CD14-positive monocyte (primary cell): Measurements from ENCODE around the gene TTC23. TPM values are rescaled to one million over a fixed set of nuclear protein-coding genes. Genes with fewer than 3 reads are reported as not detected.

Source experiments
- DNase-seq, 3 donors: peaks; one replicate each; pipeline ENCODE4 v3.0.0-alpha.2; 2011 to 2022
- H2AFZ ChIP-seq: 2 replicates; pipeline ENCODE4 v1.6.0; 2012; ENCODE audit warnings: mild to moderate bottlenecking, low read depth, low read length, inconsistent platforms; ENCODE audit not compliant: insufficient read depth, poor library complexity, severe bottlenecking
- H3K27ac ChIP-seq, 2 donors: 1 replicate in 1 of 2; 2 replicates in 1 of 2; pipeline ENCODE4 v1.5.1; 2012 to 2013; ENCODE audit warnings: low read length in 2 of 2, control low read depth in 1 of 2, inconsistent platforms in 1 of 2, low read depth in 1 of 2, mild to moderate bottlenecking in 1 of 2
- H3K27me3 ChIP-seq, 2 donors: one replicate each; pipeline versions ENCODE4 v1.6.0 to v1.6.1; 2011 to 2013; ENCODE audit warnings: low read length in 2 of 2; ENCODE audit not compliant: control insufficient read depth in 2 of 2, insufficient read depth in 2 of 2
- H3K36me3 ChIP-seq, 2 donors: replicated peaks in 1 of 2; 1 replicate in 1 of 2; 2 replicates in 1 of 2; pipeline versions ENCODE4 v1.5.1 to v1.6.1; 2012 to 2013; ENCODE audit warnings: low read length in 2 of 2, control low read depth in 1 of 2, inconsistent platforms in 1 of 2, mild to moderate bottlenecking in 1 of 2; ENCODE audit not compliant: insufficient read depth in 2 of 2, control insufficient read depth in 1 of 2
- H3K4me1 ChIP-seq, 2 donors: 1 replicate in 1 of 2; 2 replicates in 1 of 2; pipeline versions ENCODE4 v1.5.1 to v1.6.1; 2012 to 2013; ENCODE audit warnings: low read length in 2 of 2, control low read depth in 1 of 2, inconsistent platforms in 1 of 2, mild to moderate bottlenecking in 1 of 2, moderate library complexity in 1 of 2; ENCODE audit not compliant: insufficient read depth in 2 of 2, control insufficient read depth in 1 of 2
- H3K4me2 ChIP-seq: replicated peaks from 2 replicates; pipeline ENCODE3; 2012; ENCODE audit warnings: low read length, moderate library complexity, mild to moderate bottlenecking; ENCODE audit not compliant: poor library complexity, severe bottlenecking; ENCODE audit errors: extremely low read depth
- H3K4me3 ChIP-seq, 3 experiments: fragments of 200-600 bp in 1 of 3; sonication (generic) in 1 of 3; replicated peaks in 1 of 3; 1 replicate in 2 of 3; 2 replicates in 1 of 3; pipeline ENCODE4 v1.5.1; 2011 to 2013; ENCODE audit warnings: low read length in 3 of 3, mild to moderate bottlenecking in 3 of 3, control low read depth in 2 of 3, low read depth in 2 of 3, inconsistent platforms in 1 of 3, moderate library complexity in 1 of 3
- H3K79me2 ChIP-seq: 2 replicates; pipeline ENCODE4 v1.6.0; 2012; ENCODE audit warnings: mild to moderate bottlenecking, control low read depth, inconsistent platforms, low read length, moderate library complexity; ENCODE audit not compliant: insufficient read depth
- H3K9ac ChIP-seq: 2 replicates; pipeline ENCODE4 v1.6.0; 2017; ENCODE audit warnings: low read length, mild to moderate bottlenecking; ENCODE audit not compliant: insufficient read depth, poor library complexity, severe bottlenecking
- H3K9me3 ChIP-seq, 2 donors: replicated peaks in 1 of 2; 1 replicate in 1 of 2; 2 replicates in 1 of 2; pipeline versions ENCODE4 v1.5.1 to v1.6.1; 2012 to 2013; ENCODE audit warnings: low read length in 2 of 2, control low read depth in 1 of 2; ENCODE audit not compliant: control insufficient read depth in 1 of 2, insufficient read depth in 1 of 2
- H4K20me1 ChIP-seq: 2 replicates; pipeline ENCODE4 v1.6.0; 2012; ENCODE audit warnings: mild to moderate bottlenecking, low read length, control low read depth, moderate library complexity; ENCODE audit not compliant: insufficient read depth
- H3K27ac Mint-ChIP-seq, 7 donors: one replicate each; pipeline ENCODE4 v1.8.0; 2020; ENCODE audit warnings: mild to moderate bottlenecking in 7 of 7, mixed read lengths in 7 of 7, moderate library complexity in 6 of 7, inconsistent platforms in 2 of 7
- H3K27me3 Mint-ChIP-seq, 3 donors: one replicate each; pipeline ENCODE4 v1.8.0; 2021 to 2022; ENCODE audit warnings: low read depth in 3 of 3, mild to moderate bottlenecking in 3 of 3, mixed read lengths in 3 of 3, moderate library complexity in 3 of 3, inconsistent platforms in 1 of 3
- H3K36me3 Mint-ChIP-seq, 2 donors: one replicate each; pipeline ENCODE4 v1.8.0; 2020; ENCODE audit warnings: mixed read lengths in 2 of 2, inconsistent platforms in 1 of 2, mild to moderate bottlenecking in 1 of 2
- H3K4me1 Mint-ChIP-seq: one replicate; pipeline ENCODE4 v1.8.0; 2020; ENCODE audit warnings: mild to moderate bottlenecking, mixed read lengths
- H3K4me3 Mint-ChIP-seq, 2 donors: one replicate each; pipeline ENCODE4 v1.8.0; 2020; ENCODE audit warnings: mild to moderate bottlenecking in 2 of 2, mixed read lengths in 2 of 2, moderate library complexity in 1 of 2
- H3K9me3 Mint-ChIP-seq, 7 donors: one replicate each; pipeline ENCODE4 v1.8.0; 2020 to 2022; ENCODE audit warnings: mixed read lengths in 7 of 7, mild to moderate bottlenecking in 6 of 7, moderate library complexity in 6 of 7, inconsistent platforms in 2 of 7
- CTCF ChIP-seq: fragments of 200-600 bp; IDR thresholded peaks from one replicate; pipeline ENCODE4 v1.8.0; 2022; ENCODE audit warnings: antibody characterized with exemption, mild to moderate bottlenecking
- WGBS: methylation state at CpG from one replicate; pipeline ENCODE4 v1.1.5; 2013; ENCODE audit warnings: missing lambda C conversion rate; ENCODE audit not compliant: insufficient coverage; 5-methylcytosine and 5-hydroxymethylcytosine counted together
- intact Hi-C, 2 donors: fragments of 100-400 bp; cut with micrococcal nuclease; formaldehyde crosslinking; loops; one replicate each; pipeline versions ENCODE4 v1.15.0 to v1.15.1; 2023
- polyA plus RNA-seq, 3 donors: library from polyadenylated mRNA; depleted of rRNA in 1 of 3; unstranded in 2 of 3; stranded (reverse) in 1 of 3; fragments of 300-500 nt in 2 of 3; fragments of >200 nt in 1 of 3; fragmentation: Illumina TruSeq in 2 of 3; gene quantifications; 1 replicate in 2 of 3; 2 replicates in 1 of 3; pipeline ENCODE4 v1.2.3, GENCODE V29; 2012 to 2021

The TTC23 gene
- polyA plus RNA-seq, 3 donors: 0.51 to 0.55 TPM; not detected in 1

- no peak for TF ChIP-seq CTCF
- no peaks in the 10 kb centered on the region for H4K20me1 ChIP-seq
- Mint-ChIP-seq H3K9me3 (peaks cover 0 to 2% (median 0%) of the 10 kb centered on the region in 7 donors), H3K36me3 (no peaks in the 10 kb centered on the region), H3K27me3 (peaks cover 1 to 13% (median 7%) of the 10 kb centered on the region in 3 donors), H3K27ac (no peak overlapping the region), H3K4me3 (no peak overlapping the region), H3K4me1 (peaks cover 32% of the 10 kb centered on the region)
- 88% methylated on average over 28 of the region's 29 CpGs for WGBS
- peaks cover 24 to 31% of the 10 kb centered on the region in 2 donors for H3K4me1 ChIP-seq
- H3K36me3 ChIP-seq: no peaks in the 10 kb centered on the region
- no peak for DNase-seq
- intact Hi-C loops: no loop called here
- no peaks in the 10 kb centered on the region for H3K79me2 ChIP-seq
- no peaks in the 10 kb centered on the region for H3K27me3 ChIP-seq
- no peak overlapping the region for H2AFZ ChIP-seq
- no peaks in the 10 kb centered on the region for H3K9me3 ChIP-seq
- H3K4me2 ChIP-seq: no peak overlapping the region
- no peak overlapping the region for H3K9ac ChIP-seq
- no peak overlapping the region for H3K4me3 ChIP-seq
- no peak overlapping the region for H3K27ac ChIP-seq
Observed at GRCh38 chr15:99125061-99125891, 124.1 kb downstream of the TTC23 start.

- Histone ChIP-seq H3K4me3 (no peak overlapping the region), H3K27me3 (no peaks in the 10 kb centered on the region), H3K9me3 (no peaks in the 10 kb centered on the region), H3K79me2 (no peaks in the 10 kb centered on the region), H3K27ac (no peak overlapping the region), H3K9ac (no peak overlapping the region), H2AFZ (no peak overlapping the region), H4K20me1 (no peaks in the 10 kb centered on the region), H3K4me2 (no peak overlapping the region), H3K4me1 (peaks cover 22 to 28% of the 10 kb centered on the region in 2 donors), H3K36me3 (no peaks in the 10 kb centered on the region)
- Mint-ChIP-seq H3K9me3 (peaks cover 0 to 2% (median 0%) of the 10 kb centered on the region in 7 donors), H3K27me3 (peaks cover 1 to 9% (median 8%) of the 10 kb centered on the region in 3 donors), H3K36me3 (no peaks in the 10 kb centered on the region), H3K4me3 (no peak overlapping the region), H3K4me1 (peaks cover 27% of the 10 kb centered on the region), H3K27ac (no peak overlapping the region)
- intact Hi-C loops: no loop called here
- TF ChIP-seq CTCF: no peak
- 73% methylated on average over 5 of the region's 8 CpGs for WGBS
- no peak for DNase-seq
Observed at GRCh38 chr15:99124641-99125040, 124.7 kb downstream of the TTC23 start.
